Measurements from ENCODE around the gene YTHDC1.
A peak's percentile ranks its signal among the peaks of the same experiment; 100 is the strongest.

YTHDC1 gene

GRCh38 chr4:68375667-68376559, 26.0 kb upstream of the YTHDC1 start:
- Histone ChIP-seq H3K4me1 (ENCODE audit: control insufficient read depth, insufficient read depth, low read length) (peaks cover 27% of the 10 kb centered on the region), H3K9me3 (ENCODE audit: control insufficient read depth, low read length) (no peaks in the 10 kb centered on the region), H3K27me3 (replicated peaks; ENCODE audit: control insufficient read depth, insufficient read depth, low read length) (no peaks in the 10 kb centered on the region), H3K36me3 (ENCODE audit: control insufficient read depth, insufficient read depth, low read length, severe bottlenecking) (no peaks in the 10 kb centered on the region), H3K4me3 (ENCODE audit: low read length) (peak overlapping the region; percentile 61), H3K9ac (ENCODE audit: low read length) (no peak overlapping the region)
- DNase-seq (ENCODE audit: low read depth) = peak; percentile 84

DNA sequence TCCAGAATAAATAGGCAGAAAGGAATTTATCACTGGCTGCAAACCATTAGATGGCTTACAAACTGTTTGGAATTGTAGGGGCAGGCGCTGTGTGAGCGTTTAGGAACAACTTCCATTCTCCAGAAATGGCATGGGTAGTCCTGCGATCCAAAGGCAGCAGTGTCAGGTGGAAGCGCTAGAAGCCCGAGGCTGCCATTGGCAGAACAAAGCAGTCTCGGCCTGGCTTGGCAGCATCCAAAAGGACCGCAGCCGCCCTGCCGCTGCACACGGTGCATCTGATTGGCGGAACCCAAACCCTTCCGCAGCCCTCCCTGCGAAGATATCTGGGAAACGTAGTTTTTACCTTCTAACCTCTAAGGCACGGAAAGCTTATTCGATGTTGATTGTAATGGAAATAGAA, 23.6 kb upstream of the YTHDC1 start:
- Histone ChIP-seq H3K9ac (ENCODE audit: low read length) (peak overlapping the region; percentile 61), H3K4me3 (ENCODE audit: low read length) (peak overlapping the region; percentile 81), H3K36me3 (ENCODE audit: control insufficient read depth, insufficient read depth, low read length, severe bottlenecking) (no peaks in the 10 kb centered on the region), H3K9me3 (ENCODE audit: control insufficient read depth, low read length) (no peaks in the 10 kb centered on the region), H3K4me1 (ENCODE audit: control insufficient read depth, insufficient read depth, low read length) (peaks cover 32% of the 10 kb centered on the region), H3K27me3 (replicated peaks; ENCODE audit: control insufficient read depth, insufficient read depth, low read length) (no peaks in the 10 kb centered on the region)
- peak; percentile 70 for DNase-seq (ENCODE audit: low read depth)

GRCh38 chr4:68372588-68372987, 22.7 kb upstream of the YTHDC1 start:
- peak overlapping the region; percentile 61 for H3K9ac ChIP-seq (ENCODE audit: low read length)
- no peaks in the 10 kb centered on the region for H3K36me3 ChIP-seq (ENCODE audit: control insufficient read depth, insufficient read depth, low read length, severe bottlenecking)
- no peaks in the 10 kb centered on the region for H3K27me3 ChIP-seq (replicated peaks; ENCODE audit: control insufficient read depth, insufficient read depth, low read length)
- H3K9me3 ChIP-seq (ENCODE audit: control insufficient read depth, low read length) = no peaks in the 10 kb centered on the region
- H3K4me1 ChIP-seq (ENCODE audit: control insufficient read depth, insufficient read depth, low read length) = peaks cover 36% of the 10 kb centered on the region
- H3K4me3 ChIP-seq (ENCODE audit: low read length) = peak overlapping the region; percentile 81
- peak; percentile 56 for DNase-seq (ENCODE audit: low read depth)

- Histone ChIP-seq H3K9ac (ENCODE audit: low read length) (peak overlapping the region; percentile 15), H3K4me3 (ENCODE audit: low read length) (peak overlapping the region; percentile 40), H3K36me3 (ENCODE audit: control insufficient read depth, insufficient read depth, low read length, severe bottlenecking) (no peaks in the 10 kb centered on the region), H3K27me3 (replicated peaks; ENCODE audit: control insufficient read depth, insufficient read depth, low read length) (peaks cover 2% of the 10 kb centered on the region), H3K4me1 (ENCODE audit: control insufficient read depth, insufficient read depth, low read length) (peaks cover 33% of the 10 kb centered on the region), H3K9me3 (ENCODE audit: control insufficient read depth, low read length) (no peaks in the 10 kb centered on the region)
- DNase-seq (ENCODE audit: low read depth) = peak; percentile 33
These were observed 19.4 kb upstream of the YTHDC1 start for GRCh38 chr4:68369142-68369805.

DNA sequence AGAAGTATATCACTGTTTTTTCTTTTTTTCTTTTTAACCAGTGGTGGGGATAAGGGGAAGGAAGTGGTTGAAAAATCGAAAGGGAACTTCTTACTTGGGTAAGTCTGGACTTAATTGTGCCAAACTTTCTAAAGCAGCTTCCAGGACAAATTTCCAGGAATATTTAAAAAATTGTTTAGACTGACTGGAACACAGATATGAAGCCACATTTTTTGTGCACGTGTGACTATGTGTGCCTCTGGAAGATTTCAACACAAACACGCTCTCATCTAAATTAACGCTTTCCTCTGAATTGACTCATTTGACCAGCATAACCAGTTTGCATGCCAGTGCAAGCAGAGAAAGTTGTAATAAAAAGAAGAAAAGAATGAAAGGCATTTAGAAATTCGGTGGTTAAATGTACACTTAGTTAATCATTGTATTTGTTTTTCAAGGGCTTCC, 18.8 kb upstream of the YTHDC1 start:
- DNase-seq (ENCODE audit: low read depth) = peak; percentile 74
- Histone ChIP-seq H3K36me3 (ENCODE audit: control insufficient read depth, insufficient read depth, low read length, severe bottlenecking) (no peaks in the 10 kb centered on the region), H3K27me3 (replicated peaks; ENCODE audit: control insufficient read depth, insufficient read depth, low read length) (peaks cover 2% of the 10 kb centered on the region), H3K9ac (ENCODE audit: low read length) (peak overlapping the region; percentile 15), H3K4me1 (ENCODE audit: control insufficient read depth, insufficient read depth, low read length) (peaks cover 29% of the 10 kb centered on the region), H3K4me3 (ENCODE audit: low read length) (no peak overlapping the region), H3K9me3 (ENCODE audit: control insufficient read depth, low read length) (peaks cover 3% of the 10 kb centered on the region)

DNA sequence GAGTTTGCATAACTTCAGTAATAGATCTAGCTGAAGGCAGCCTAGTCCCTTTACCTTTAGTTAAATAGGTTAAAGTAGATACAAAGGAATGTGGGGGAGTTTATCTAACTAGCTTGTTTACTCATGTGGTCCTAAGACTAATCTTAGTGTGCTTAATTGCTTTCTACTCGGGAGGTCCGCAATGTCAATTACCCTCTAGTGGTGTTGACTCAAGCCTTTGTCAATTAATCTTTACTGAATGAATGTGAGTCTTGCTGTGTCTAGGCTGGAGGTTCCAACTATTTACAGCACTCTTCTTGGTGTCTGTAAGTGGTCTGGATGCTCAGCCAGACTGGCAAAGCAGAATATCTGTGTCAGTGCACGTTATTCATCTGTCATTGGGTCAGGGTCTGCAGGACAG, 17.9 kb upstream of the YTHDC1 start:
- Histone ChIP-seq H3K36me3 (ENCODE audit: control insufficient read depth, insufficient read depth, low read length, severe bottlenecking) (no peaks in the 10 kb centered on the region), H3K9ac (ENCODE audit: low read length) (no peak overlapping the region), H3K4me3 (ENCODE audit: low read length) (no peak overlapping the region), H3K27me3 (replicated peaks; ENCODE audit: control insufficient read depth, insufficient read depth, low read length) (peaks cover 2% of the 10 kb centered on the region), H3K4me1 (ENCODE audit: control insufficient read depth, insufficient read depth, low read length) (peaks cover 21% of the 10 kb centered on the region), H3K9me3 (ENCODE audit: control insufficient read depth, low read length) (peaks cover 3% of the 10 kb centered on the region)
- DNase-seq (ENCODE audit: low read depth) = no peak

DNA sequence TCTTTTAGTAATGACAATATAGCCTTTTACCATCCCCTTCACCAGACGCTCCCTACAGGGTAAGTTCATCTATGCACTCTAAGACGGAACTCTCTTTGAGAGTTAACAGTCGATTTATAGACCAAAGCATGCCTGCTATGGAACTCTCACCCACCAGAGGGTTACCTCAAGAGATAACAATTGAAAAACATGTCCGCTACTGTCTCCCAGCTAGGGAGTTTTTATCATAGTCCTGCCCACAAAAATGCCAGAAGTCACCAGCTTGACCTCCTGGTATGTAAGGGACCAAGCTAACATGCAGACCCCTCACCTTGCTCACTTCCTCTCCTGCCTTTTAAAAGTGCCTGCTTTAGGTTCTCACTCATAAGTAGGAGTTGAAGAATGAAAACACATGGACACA, 16.7 kb upstream of the YTHDC1 start:
- Histone ChIP-seq H3K9ac (ENCODE audit: low read length) (no peak overlapping the region), H3K4me3 (ENCODE audit: low read length) (no peak overlapping the region)

DNA sequence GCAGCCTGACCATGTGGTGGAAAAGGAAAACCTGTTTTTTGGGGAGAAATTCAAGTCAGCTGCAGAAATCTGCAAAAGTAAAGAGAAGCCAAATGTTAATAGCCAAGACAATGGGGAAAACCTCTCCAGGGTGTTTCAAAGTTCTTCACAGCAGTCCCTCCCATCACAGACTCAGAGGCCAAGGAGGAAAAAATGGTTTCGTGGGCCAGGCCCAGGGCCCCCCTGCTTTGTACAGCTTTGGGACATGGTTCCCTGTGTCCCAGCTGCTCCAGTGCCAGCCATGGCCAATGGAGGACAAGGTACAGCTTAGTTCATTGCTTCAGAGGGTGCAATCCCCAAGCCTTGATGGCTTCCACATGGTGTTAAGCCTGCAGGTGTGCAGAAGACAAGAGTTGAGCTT, 15.2 kb upstream of the YTHDC1 start:
- Histone ChIP-seq H3K4me3 (ENCODE audit: low read length) (no peak overlapping the region), H3K4me1 (ENCODE audit: control insufficient read depth, insufficient read depth, low read length) (peaks cover 16% of the 10 kb centered on the region), H3K9me3 (ENCODE audit: control insufficient read depth, low read length) (peaks cover 3% of the 10 kb centered on the region), H3K36me3 (ENCODE audit: control insufficient read depth, insufficient read depth, low read length, severe bottlenecking) (no peaks in the 10 kb centered on the region), H3K9ac (ENCODE audit: low read length) (no peak overlapping the region), H3K27me3 (replicated peaks; ENCODE audit: control insufficient read depth, insufficient read depth, low read length) (peaks cover 2% of the 10 kb centered on the region)
- no peak for DNase-seq (ENCODE audit: low read depth)

More for the DNA sequence above, 16.7 kb upstream of the YTHDC1 start:
- Histone ChIP-seq H3K9me3 (ENCODE audit: control insufficient read depth, low read length) (peaks cover 3% of the 10 kb centered on the region), H3K36me3 (ENCODE audit: control insufficient read depth, insufficient read depth, low read length, severe bottlenecking) (no peaks in the 10 kb centered on the region), H3K27me3 (replicated peaks; ENCODE audit: control insufficient read depth, insufficient read depth, low read length) (peaks cover 2% of the 10 kb centered on the region), H3K4me1 (ENCODE audit: control insufficient read depth, insufficient read depth, low read length) (peaks cover 13% of the 10 kb centered on the region)
- no peak for DNase-seq (ENCODE audit: low read depth)

- DNase-seq (ENCODE audit: low read depth) = peak; percentile 77
- H3K9me3 ChIP-seq (ENCODE audit: control insufficient read depth, low read length) = peaks cover 3% of the 10 kb centered on the region
These were observed 11.3 kb upstream of the YTHDC1 start for GRCh38 chr4:68361146-68361589.

DNA sequence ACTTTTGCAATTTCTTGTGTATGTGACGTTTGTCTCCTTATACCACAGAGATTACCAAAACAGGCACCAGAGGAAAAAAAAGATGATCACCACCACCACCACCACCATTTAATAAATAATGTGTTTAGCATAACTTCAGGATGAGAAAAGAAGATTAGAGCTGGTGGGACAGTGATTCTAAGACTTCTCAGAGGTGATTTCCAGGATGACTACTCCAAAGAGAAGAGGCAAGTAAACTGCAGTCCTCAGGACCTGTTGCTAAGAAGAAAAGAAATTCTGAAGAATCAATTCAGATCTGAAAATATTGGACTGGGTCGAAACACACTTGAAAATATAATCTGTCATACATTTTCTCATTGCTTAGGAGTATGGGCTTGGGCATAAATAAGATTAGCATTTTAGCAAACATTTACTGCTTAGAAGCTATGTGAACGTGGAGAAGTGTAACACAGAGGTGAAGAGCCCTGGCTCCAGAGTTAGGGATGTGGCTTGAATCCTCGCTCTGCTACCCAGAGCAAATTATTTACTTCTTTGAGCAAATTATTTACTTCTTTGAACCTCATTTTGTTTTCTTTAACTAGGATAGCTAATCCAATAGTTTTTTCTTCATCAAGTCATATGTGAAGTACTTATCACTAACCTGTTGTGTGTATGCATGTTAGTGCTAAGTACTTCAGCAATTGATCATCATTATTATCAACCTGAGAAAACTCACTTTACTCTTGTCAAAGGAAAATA, 10.5 kb upstream of the YTHDC1 start:
- H3K36me3 ChIP-seq (ENCODE audit: control insufficient read depth, insufficient read depth, low read length, severe bottlenecking) = no peaks in the 10 kb centered on the region
- H3K9me3 ChIP-seq (ENCODE audit: control insufficient read depth, low read length) = peaks cover 3% of the 10 kb centered on the region
- no peaks in the 10 kb centered on the region for H3K27me3 ChIP-seq (replicated peaks; ENCODE audit: control insufficient read depth, insufficient read depth, low read length)
- no peak overlapping the region for H3K4me3 ChIP-seq (ENCODE audit: low read length)
- H3K4me1 ChIP-seq (ENCODE audit: control insufficient read depth, insufficient read depth, low read length) = peaks cover 3% of the 10 kb centered on the region
- H3K9ac ChIP-seq (ENCODE audit: low read length) = no peak overlapping the region
- DNase-seq (ENCODE audit: low read depth) = no peak

More at GRCh38 chr4:68361146-68361589, 11.3 kb upstream of the YTHDC1 start:
- Histone ChIP-seq H3K4me1 (ENCODE audit: control insufficient read depth, insufficient read depth, low read length) (peaks cover 3% of the 10 kb centered on the region), H3K36me3 (ENCODE audit: control insufficient read depth, insufficient read depth, low read length, severe bottlenecking) (no peaks in the 10 kb centered on the region), H3K4me3 (ENCODE audit: low read length) (no peak overlapping the region), H3K27me3 (replicated peaks; ENCODE audit: control insufficient read depth, insufficient read depth, low read length) (peaks cover under 1% of the 10 kb centered on the region), H3K9ac (ENCODE audit: low read length) (no peak overlapping the region)

- peaks cover 3% of the 10 kb centered on the region for H3K4me1 ChIP-seq (ENCODE audit: control insufficient read depth, insufficient read depth, low read length)
- no peak overlapping the region for H3K4me3 ChIP-seq (ENCODE audit: low read length)
- no peaks in the 10 kb centered on the region for H3K36me3 ChIP-seq (ENCODE audit: control insufficient read depth, insufficient read depth, low read length, severe bottlenecking)
- H3K27me3 ChIP-seq (replicated peaks; ENCODE audit: control insufficient read depth, insufficient read depth, low read length) = no peaks in the 10 kb centered on the region
- no peak overlapping the region for H3K9ac ChIP-seq (ENCODE audit: low read length)
- peaks cover 3% of the 10 kb centered on the region for H3K9me3 ChIP-seq (ENCODE audit: control insufficient read depth, low read length)
- peak; percentile 11 for DNase-seq (ENCODE audit: low read depth)
These were observed 9.6 kb upstream of the YTHDC1 start for GRCh38 chr4:68359508-68359907.

All from adipocyte (in vitro differentiated cells).